Measurements from ENCODE around the gene SEMA5B.

DNA sequence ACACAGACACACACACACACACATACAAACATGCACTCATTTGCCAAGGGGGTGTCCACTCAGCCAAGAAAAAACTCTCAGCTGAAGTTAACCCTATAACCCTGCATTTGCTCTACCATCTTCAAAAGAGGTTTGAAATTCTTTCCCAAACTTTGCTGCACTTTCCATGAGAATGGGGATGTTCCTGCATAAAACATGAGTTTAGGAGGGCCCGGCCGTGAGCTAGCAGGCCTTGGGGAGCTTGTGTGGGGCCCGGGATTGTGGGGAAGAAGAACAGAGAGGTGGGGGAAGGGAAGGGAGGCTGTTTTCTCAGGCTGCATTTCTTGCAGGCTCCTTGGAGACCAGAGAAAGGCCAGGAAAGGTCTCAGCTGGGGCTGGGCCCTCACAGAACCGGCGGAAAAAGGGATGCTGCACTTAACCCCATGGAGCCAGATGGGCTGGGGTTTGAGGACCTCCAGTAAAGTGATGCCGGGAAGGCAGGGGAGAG is 40.8 kb downstream of the SEMA5B start:
- TF ChIP-seq FOXM1 (IDR thresholded peaks at IDR 0.05; ENCODE audit: borderline replicate concordance), result no peak
- no peak for TF ChIP-seq SUZ12 (IDR thresholded peaks at IDR 0.05)
- TF ChIP-seq, protein P1, sequence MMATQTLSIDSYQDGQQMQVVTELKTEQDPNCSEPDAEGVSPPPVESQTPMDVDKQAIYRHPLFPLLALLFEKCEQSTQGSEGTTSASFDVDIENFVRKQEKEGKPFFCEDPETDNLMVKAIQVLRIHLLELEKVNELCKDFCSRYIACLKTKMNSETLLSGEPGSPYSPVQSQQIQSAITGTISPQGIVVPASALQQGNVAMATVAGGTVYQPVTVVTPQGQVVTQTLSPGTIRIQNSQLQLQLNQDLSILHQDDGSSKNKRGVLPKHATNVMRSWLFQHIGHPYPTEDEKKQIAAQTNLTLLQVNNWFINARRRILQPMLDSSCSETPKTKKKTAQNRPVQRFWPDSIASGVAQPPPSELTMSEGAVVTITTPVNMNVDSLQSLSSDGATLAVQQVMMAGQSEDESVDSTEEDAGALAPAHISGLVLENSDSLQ (IDR thresholded peaks at IDR 0.05), result no peak
- no peak for TF ChIP-seq L3MBTL2 (conservative IDR thresholded peaks at IDR 0.05)
- TF ChIP-seq ARNT (IDR thresholded peaks at IDR 0.05), result no peak
- no peak for TF ChIP-seq FOXA1 (IDR thresholded peaks at IDR 0.05)
- no peak for TF ChIP-seq BHLHE40 (IDR thresholded peaks at IDR 0.05; ENCODE audit: borderline replicate concordance)
- no peak for TF ChIP-seq ELF4 (IDR thresholded peaks at IDR 0.05)

Measured in HEK293T (cell line).